Gastrocnemius medialis (tissue), 4 donors: ENCODE results near the gene POLL. TPM values are rescaled to one million over a fixed set of nuclear protein-coding genes. Genes with fewer than 3 reads are reported as not detected.

Source experiments
- ATAC-seq, 2 donors: fragments of 150-250 bp; one replicate each; pipeline ENCODE4 v1.9.1; 2016
- DNase-seq, 2 donors: peaks; one replicate each; pipeline ENCODE4 v3.0.0-alpha.2; 2019
- H3K27ac ChIP-seq, 4 donors: fragments of 200-600 bp; sonication (generic); 1 replicate in 1 of 4; 2 replicates in 3 of 4; pipeline ENCODE4 v1.5.1; 2016 to 2018; ENCODE audit warnings: mild to moderate bottlenecking in 2 of 4, moderate library complexity in 1 of 4
- H3K27me3 ChIP-seq, 3 donors: fragments of 200-600 bp; sonication (generic) in 2 of 3; 1 replicate in 1 of 3; 2 replicates in 2 of 3; pipeline versions ENCODE4 v1.5.1 to v1.6.0; 2016 to 2019; ENCODE audit warnings: mild to moderate bottlenecking in 1 of 3, moderate library complexity in 1 of 3
- H3K36me3 ChIP-seq, 2 donors: fragments of 200-600 bp; sonication (generic) in 1 of 2; one replicate each; pipeline ENCODE4 v1.5.1; 2017 to 2018
- H3K4me1 ChIP-seq, 2 donors: fragments of 200-600 bp; sonication (generic) in 1 of 2; one replicate each; pipeline ENCODE4 v1.5.1; 2016 to 2017; ENCODE audit warnings: mild to moderate bottlenecking in 2 of 2
- H3K4me3 ChIP-seq, 4 donors: fragments of 200-600 bp; sonication (generic) in 3 of 4; 1 replicate in 1 of 4; 2 replicates in 3 of 4; pipeline ENCODE4 v1.5.1; 2016 to 2019; ENCODE audit warnings: mild to moderate bottlenecking in 2 of 4
- H3K9me3 ChIP-seq, 3 donors: fragments of 200-600 bp; sonication (generic) in 2 of 3; 1 replicate in 1 of 3; 2 replicates in 2 of 3; pipeline ENCODE4 v1.5.1; 2016 to 2019
- CTCF ChIP-seq, 5 experiments: fragments of 450-650 bp in 3 of 5; fragments of 200-600 bp in 2 of 5; sonication (generic) in 2 of 5; IDR thresholded peaks in 4 of 5; conservative IDR thresholded peaks in 1 of 5; 1 replicate in 4 of 5; 2 replicates in 1 of 5; pipeline ENCODE4 v1.5.1; 2016 to 2019; ENCODE audit warnings: antibody characterized with exemption in 5 of 5, mild to moderate bottlenecking in 3 of 5, moderate library complexity in 3 of 5
- POLR2A ChIP-seq, 2 donors: fragments of 450-650 bp; IDR thresholded peaks; one replicate each; pipeline ENCODE4 v1.6.1; 2017; ENCODE audit warnings: antibody characterized with exemption in 2 of 2, mild to moderate bottlenecking in 2 of 2, moderate library complexity in 2 of 2
- in situ Hi-C, 4 donors: fragments of 200-750 bp; cut with MboI; loops; one replicate each; pipeline versions ENCODE4 v1.15.0 to v1.8.0; 2017; ENCODE audit warnings: low sequenced_read_pairs in 4 of 4
- intact Hi-C: fragments of 100-400 bp; cut with DNase I; formaldehyde crosslinking; loops from one replicate; pipeline ENCODE4 v1.15.1; 2023; ENCODE audit warnings: low total_unique reads
- total RNA-seq, 4 donors: library from RNA; depleted of rRNA; stranded (reverse); fragments of >200 nt; gene quantifications; one replicate each; pipeline versions ENCODE4 v1.1.0 to v1.2.3, GENCODE V29; 2016

POLL gene
- total RNA-seq, 4 donors from 2014 or later = 15.4 to 33.1 (median 29.4) TPM

DNA sequence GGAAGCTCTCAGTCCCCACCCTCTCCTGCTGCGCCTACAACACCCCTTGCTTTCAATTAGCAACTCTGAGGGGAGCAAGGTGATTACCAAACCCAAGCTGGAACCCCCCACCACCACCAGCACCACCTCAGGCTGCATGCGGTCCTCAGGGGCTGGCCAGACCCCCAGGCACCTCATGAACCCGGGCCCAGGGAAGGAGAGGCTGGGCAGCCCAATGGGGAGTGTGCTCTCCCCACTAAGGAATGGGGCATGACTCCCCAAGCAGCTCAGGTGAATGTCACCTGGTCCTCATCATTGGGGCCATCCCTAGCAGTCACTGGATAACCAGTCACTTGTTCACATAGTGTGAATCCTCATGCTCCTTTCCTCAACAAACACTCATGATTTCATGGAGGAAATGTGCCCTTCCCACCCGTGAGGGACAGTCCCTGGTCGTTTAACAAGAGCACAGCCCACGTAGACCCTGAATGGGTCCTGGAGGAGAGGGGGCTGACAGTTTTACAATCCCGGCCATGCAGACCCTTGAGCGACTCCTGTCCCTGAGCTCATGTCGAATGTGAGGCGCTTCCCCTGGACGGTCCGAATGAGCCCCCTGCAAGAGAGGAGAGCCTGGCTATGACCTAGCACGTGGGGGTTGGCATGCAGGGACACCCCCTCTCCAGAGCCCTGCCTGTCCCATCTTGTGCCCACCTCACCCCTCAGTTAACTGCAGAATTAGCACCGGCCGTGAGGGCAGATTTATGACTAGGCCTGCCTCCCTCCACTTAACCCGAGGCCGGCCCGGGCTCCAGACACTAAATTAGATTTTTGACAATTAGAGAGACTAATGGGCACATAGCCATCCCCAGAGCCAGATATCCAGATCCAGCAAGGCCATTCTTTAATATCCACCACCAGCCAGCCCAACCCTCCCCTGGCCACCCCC lies 29.1 kb downstream of the POLL start:
- in situ Hi-C loops = loop anchor here in 1 of 4 donors (25.0 kb wide), 1 partner anchor 247 kb away; no protein-coding TSS in a partner anchor
- Histone ChIP-seq H3K27ac (no peak overlapping the region), H3K36me3 (peaks cover 0 to 6% of the 10 kb centered on the region in 2 donors), H3K4me3 (no peak overlapping the region), H3K4me1 (no peaks in the 10 kb centered on the region), H3K27me3 (peaks cover 0 to 6% (median 3%) of the 10 kb centered on the region in 3 donors), H3K9me3 (no peaks in the 10 kb centered on the region)
- no peak for TF ChIP-seq POLR2A (IDR thresholded peaks at IDR 0.05)
- ATAC-seq (no peak), DNase-seq (no peak)
- intact Hi-C loops = no loop called here

DNA sequence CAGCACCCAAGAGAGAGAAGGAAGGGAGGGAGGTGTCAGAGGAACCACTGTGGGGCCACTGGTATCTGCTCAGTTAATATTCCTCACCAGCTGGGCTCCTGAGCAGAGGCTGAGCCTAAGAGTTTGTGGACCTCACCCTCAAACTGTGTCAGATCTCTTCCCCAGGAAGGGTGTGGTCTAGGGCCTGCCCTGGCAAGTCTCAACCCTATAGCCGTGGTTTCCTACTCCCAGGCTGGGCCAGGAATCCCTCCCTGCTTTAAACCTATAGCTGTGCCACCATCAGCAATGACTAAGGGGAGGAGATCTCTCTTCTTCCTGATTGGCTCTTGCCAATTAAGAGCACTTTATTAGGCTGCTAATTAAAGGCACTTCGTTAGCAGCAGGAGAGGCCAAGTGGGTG lies 29.9 kb downstream of the POLL start:
- in situ Hi-C loops = loop anchor here in 1 of 4 donors (25.0 kb wide), 1 partner anchor 246 kb away; no protein-coding TSS in a partner anchor
- DNase-seq = no peak

GRCh38 chr10:101557541-101557940 lies 30.5 kb downstream of the POLL start:
- Histone ChIP-seq H3K36me3 (peaks cover 0 to 17% of the 10 kb centered on the region in 2 donors), H3K27me3 (peaks cover 0 to 6% (median 0%) of the 10 kb centered on the region in 3 donors), H3K27ac (no peak overlapping the region), H3K4me1 (no peaks in the 10 kb centered on the region), H3K9me3 (no peaks in the 10 kb centered on the region), H3K4me3 (no peak overlapping the region)
- no peak for ATAC-seq
- DNase-seq = no peak
- in situ Hi-C loops = loop anchor here in 1 of 4 donors (25.0 kb wide), 1 partner anchor 245 kb away; no protein-coding TSS in a partner anchor
- TF ChIP-seq POLR2A (IDR thresholded peaks at IDR 0.05) (no peak), CTCF (IDR thresholded peaks at IDR 0.05 in 4 of 5, conservative IDR thresholded peaks at IDR 0.05 in 1 of 5) (no peak)
- intact Hi-C loops = no loop called here

More for the DNA sequence above, 29.9 kb downstream of the POLL start:
- intact Hi-C loops = no loop called here
- Histone ChIP-seq H3K27me3 (peaks cover 0 to 6% (median 3%) of the 10 kb centered on the region in 3 donors), H3K4me3 (no peak overlapping the region), H3K36me3 (peaks cover 0 to 14% of the 10 kb centered on the region in 2 donors), H3K4me1 (no peaks in the 10 kb centered on the region), H3K27ac (no peak overlapping the region), H3K9me3 (no peaks in the 10 kb centered on the region)
- peak in 1 of 2 donors; percentile 5 for ATAC-seq
- TF ChIP-seq POLR2A (IDR thresholded peaks at IDR 0.05) = no peak

DNA sequence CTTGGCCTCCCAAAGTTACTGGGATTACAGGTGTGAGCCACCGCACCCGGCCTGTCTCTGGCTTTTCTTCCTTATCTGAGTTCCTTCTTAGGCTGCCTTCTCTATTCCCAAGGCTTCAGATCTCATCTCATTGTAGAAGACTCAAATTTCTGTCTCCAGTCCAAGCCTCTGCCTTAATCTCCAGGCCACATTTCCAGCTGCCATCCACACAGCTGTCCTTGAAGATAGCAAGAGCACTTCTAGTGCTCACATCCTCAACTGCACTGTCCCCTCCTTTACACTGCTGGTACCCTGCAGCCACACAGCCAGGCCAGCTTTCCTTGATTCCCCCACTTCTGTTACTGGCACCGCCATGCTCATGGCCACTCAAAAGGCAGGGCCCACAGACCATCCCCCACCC lies 35.6 kb downstream of the POLL start:
- no peak overlapping the region for H3K27ac ChIP-seq
- DNase-seq = no peak
- no peaks in the 10 kb centered on the region for H3K9me3 ChIP-seq
- no peak for ATAC-seq
- peaks cover 10 to 11% of the 10 kb centered on the region in 2 donors for H3K4me1 ChIP-seq
- in situ Hi-C loops (loop anchor here in 1 of 4 donors (25.0 kb wide), 1 partner anchor 240 kb away; no protein-coding TSS in a partner anchor), intact Hi-C loops (no loop called here)
- peaks cover 0 to 32% of the 10 kb centered on the region in 2 donors for H3K36me3 ChIP-seq
- TF ChIP-seq CTCF (IDR thresholded peaks at IDR 0.05 in 4 of 5, conservative IDR thresholded peaks at IDR 0.05 in 1 of 5) = no peak
- TF ChIP-seq POLR2A (IDR thresholded peaks at IDR 0.05) = no peak
- no peaks in the 10 kb centered on the region for H3K27me3 ChIP-seq
- no peak overlapping the region for H3K4me3 ChIP-seq

GRCh38 chr10:101550965-101551364 lies 37.1 kb downstream of the POLL start:
- no peak for ATAC-seq
- no peaks in the 10 kb centered on the region for H3K27me3 ChIP-seq
- no peak overlapping the region for H3K27ac ChIP-seq
- intact Hi-C loops (no loop called here), in situ Hi-C loops (loop anchor here in 1 of 4 donors (25.0 kb wide), 1 partner anchor 239 kb away; no protein-coding TSS in a partner anchor)
- H3K9me3 ChIP-seq = no peaks in the 10 kb centered on the region
- peaks cover 10 to 11% of the 10 kb centered on the region in 2 donors for H3K4me1 ChIP-seq
- TF ChIP-seq CTCF (IDR thresholded peaks at IDR 0.05 in 4 of 5, conservative IDR thresholded peaks at IDR 0.05 in 1 of 5) (no peak), POLR2A (IDR thresholded peaks at IDR 0.05) (no peak)
- H3K4me3 ChIP-seq = no peak overlapping the region
- no peak for DNase-seq
- H3K36me3 ChIP-seq = peaks cover 0 to 32% of the 10 kb centered on the region in 2 donors
